Sigmoid colon (tissue), 4 donors: ENCODE results near the gene COL23A1.

Experiments used
- CTCF ChIP-seq, 4 experiments: fragments of 450-650 bp in 3 of 4; fragments of 200-600 bp in 1 of 4; IDR thresholded peaks; one replicate each; pipeline ENCODE4 v1.5.1; 2016 to 2019; ENCODE audit warnings: antibody characterized with exemption in 4 of 4, mild to moderate bottlenecking in 3 of 4, moderate library complexity in 2 of 4
- EP300 ChIP-seq, 4 donors: sonication (generic); formaldehyde crosslinking; IDR thresholded peaks; one replicate each; pipeline ENCODE4 v1.6.1; 2017; ENCODE audit warnings: antibody characterized with exemption in 4 of 4
- POLR2A ChIP-seq, 2 donors: fragments of 450-650 bp; IDR thresholded peaks; one replicate each; pipeline ENCODE4 v1.6.1; 2016; ENCODE audit warnings: antibody characterized with exemption in 2 of 2, mild to moderate bottlenecking in 2 of 2, moderate library complexity in 2 of 2
- POLR2AphosphoS5 ChIP-seq, 4 donors: sonication (generic); formaldehyde crosslinking; IDR thresholded peaks; one replicate each; pipeline ENCODE4 v1.6.1; 2017; ENCODE audit warnings: antibody characterized with exemption in 4 of 4

- TF ChIP-seq CTCF (IDR thresholded peaks at IDR 0.05) (no peak), POLR2A (IDR thresholded peaks at IDR 0.05) (no peak), POLR2AphosphoS5 (IDR thresholded peaks at IDR 0.05) (no peak), EP300 (IDR thresholded peaks at IDR 0.05) (no peak)
Observed at GRCh38 chr5:178375348-178375747, 214.8 kb downstream of the COL23A1 start.
